Common myeloid progenitor, CD34-positive (primary cell): ENCODE measurements around the gene KCNF1. TPM values are rescaled to one million over a fixed set of nuclear protein-coding genes. Genes with fewer than 3 reads are reported as not detected.

ENCODE experiments used
- CTCF ChIA-PET: fragments of 350-600 bp; sonication (Branson Sonifier 250); formaldehyde crosslinking; loops from one replicate; lab custom pipeline; 2021; ENCODE audit warnings: antibody characterized with exemption; lab: Charles Lee
- POLR2A ChIA-PET: fragments of 350-600 bp; sonication (Branson Sonifier 250); formaldehyde crosslinking; loops from one replicate; lab custom pipeline; 2021; ENCODE audit warnings: antibody characterized with exemption; lab: Charles Lee
- DNase-seq, 3 donors: peaks; one replicate each; pipeline versions ENCODE4 v3.0.0 to v3.0.0-alpha.2; 2013
- H3K27ac ChIP-seq, 2 experiments: 1 replicate in 1 of 2; 2 replicates in 1 of 2; pipeline ENCODE4 v1.7.0; 2013; ENCODE audit warnings: inconsistent platforms in 2 of 2, low read length in 2 of 2, mild to moderate bottlenecking in 2 of 2, low read depth in 1 of 2, moderate library complexity in 1 of 2; ENCODE audit not compliant: severe bottlenecking in 2 of 2, insufficient read depth in 1 of 2, poor library complexity in 1 of 2
- H3K27me3 ChIP-seq, 5 experiments: replicated peaks in 2 of 5; 1 replicate in 3 of 5; 2 replicates in 2 of 5; pipeline versions ENCODE4 v1.6.1 to v1.7.0; 2013; ENCODE audit warnings: low read length in 4 of 5, mild to moderate bottlenecking in 2 of 5, moderate library complexity in 2 of 5, inconsistent platforms in 1 of 5; ENCODE audit not compliant: insufficient read depth in 5 of 5, control insufficient read depth in 4 of 5
- H3K36me3 ChIP-seq, 4 experiments: 1 replicate in 2 of 4; 2 replicates in 2 of 4; pipeline versions ENCODE4 v1.6.1 to v1.7.0; 2013; ENCODE audit warnings: low read length in 3 of 4, control low read depth in 1 of 4, mild to moderate bottlenecking in 1 of 4; ENCODE audit not compliant: control insufficient read depth in 4 of 4, insufficient read depth in 4 of 4
- H3K4me1 ChIP-seq, 4 experiments: 1 replicate in 3 of 4; 2 replicates in 1 of 4; pipeline versions ENCODE4 v1.6.1 to v1.7.1; 2013; ENCODE audit warnings: low read length in 3 of 4, mild to moderate bottlenecking in 3 of 4, control low read depth in 1 of 4, inconsistent platforms in 1 of 4, moderate library complexity in 1 of 4; ENCODE audit not compliant: control insufficient read depth in 4 of 4, insufficient read depth in 4 of 4; ENCODE audit errors: control extremely low read depth in 1 of 4
- H3K4me3 ChIP-seq, 7 experiments: 1 replicate in 4 of 7; 2 replicates in 3 of 7; pipeline versions ENCODE4 v1.5.1 to v1.7.0; 2013; ENCODE audit warnings: mild to moderate bottlenecking in 7 of 7, low read length in 6 of 7, moderate library complexity in 6 of 7, inconsistent platforms in 2 of 7, low read depth in 2 of 7, control low read depth in 1 of 7; ENCODE audit not compliant: insufficient read depth in 4 of 7, control insufficient read depth in 1 of 7; ENCODE audit errors: extremely low read depth in 1 of 7
- H3K9me3 ChIP-seq, 5 experiments: 1 replicate in 4 of 5; 2 replicates in 1 of 5; pipeline versions ENCODE4 v1.6.1 to v1.7.1; 2013; ENCODE audit warnings: low read length in 4 of 5, mild to moderate bottlenecking in 2 of 5, inconsistent platforms in 1 of 5, low read depth in 1 of 5, moderate library complexity in 1 of 5; ENCODE audit not compliant: control insufficient read depth in 4 of 5, insufficient read depth in 2 of 5; ENCODE audit errors: control extremely low read depth in 1 of 5
- WGBS: methylation state at CpG from one replicate; pipeline ENCODE4 v1.1.5; 2013; ENCODE audit not compliant: insufficient coverage; 5-methylcytosine and 5-hydroxymethylcytosine counted together
- polyA plus RNA-seq: library from polyadenylated mRNA; unstranded; fragments of 120-200 nt; gene quantifications from one replicate; pipeline ENCODE4 v1.2.1, GENCODE V29; 2013

The KCNF1 gene
- 0.05 TPM for polyA plus RNA-seq

- CTCF ChIA-PET, result interaction anchor here (0.7 to 1.5 kb wide), 4 partner anchors 53 to 210 kb away, joined by 3 to 6 read pairs (median 4); no protein-coding TSS in a partner anchor
- peak; percentile 45 to 74 (median 66) for DNase-seq
- POLR2A ChIA-PET, result interaction anchor here (0.6 kb wide), 1 partner anchor 52 kb away, joined by 3 read pairs; no protein-coding TSS in a partner anchor
- Histone ChIP-seq H3K27me3 (peaks cover 0 to 55% (median 22%) of the 10 kb centered on the region in 5 experiments), H3K9me3 (no peaks in the 10 kb centered on the region), H3K27ac (no peak within 1 kb of the TSS), H3K4me3 (peak within 1 kb of the TSS in 5 of 7 experiments; percentile 41 to 68 (median 55)), H3K36me3 (no peaks in the 10 kb centered on the region), H3K4me1 (peaks cover 0 to 17% (median 10%) of the 10 kb centered on the region in 4 experiments)
- 12% methylated on average over 48 of the region's 53 CpGs for WGBS
Observed at GRCh38 chr2:10911291-10912075, at the start of gene KCNF1. KCNF1 (plus strand) TSS chr2:10911934; CDS start chr2:10912427, 493 bp downstream.

DNA sequence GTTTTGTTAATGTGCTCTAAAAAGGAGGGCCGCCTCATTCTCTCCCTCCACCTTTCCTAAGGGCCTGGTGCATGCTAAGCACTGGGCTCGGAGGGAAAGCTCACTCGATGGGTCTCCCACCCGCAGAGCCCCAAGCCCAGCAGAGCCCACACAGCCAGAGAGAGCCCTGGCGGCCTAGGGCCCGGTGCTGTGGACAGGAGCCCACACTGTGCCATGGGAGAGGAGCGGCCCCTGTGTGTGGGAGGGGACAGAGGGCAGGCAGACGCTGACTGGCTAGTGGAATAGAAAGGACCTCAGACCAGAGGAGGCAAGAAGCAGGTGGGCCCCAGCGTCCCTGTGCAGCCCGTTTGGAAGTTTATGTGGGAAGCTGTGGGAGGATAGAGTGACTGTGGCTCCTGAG, 49.4 kb upstream of the KCNF1 start:
- peaks cover 0 to 24% (median 20%) of the 10 kb centered on the region in 4 experiments for H3K4me1 ChIP-seq
- no peak for DNase-seq
- ChIA-PET POLR2A (no interaction called here), CTCF (interaction anchor here (1.5 kb wide), 1 partner anchor 27 kb away, joined by 4 read pairs; no protein-coding TSS in a partner anchor)
- no peak overlapping the region for H3K27ac ChIP-seq
- 99% methylated on average over 9 of the region's 10 CpGs for WGBS
- H3K27me3 ChIP-seq, result peaks cover 0 to 19% (median 3%) of the 10 kb centered on the region in 5 experiments
- H3K36me3 ChIP-seq, result no peaks in the 10 kb centered on the region
- no peaks in the 10 kb centered on the region for H3K9me3 ChIP-seq
- no peak overlapping the region for H3K4me3 ChIP-seq

DNA sequence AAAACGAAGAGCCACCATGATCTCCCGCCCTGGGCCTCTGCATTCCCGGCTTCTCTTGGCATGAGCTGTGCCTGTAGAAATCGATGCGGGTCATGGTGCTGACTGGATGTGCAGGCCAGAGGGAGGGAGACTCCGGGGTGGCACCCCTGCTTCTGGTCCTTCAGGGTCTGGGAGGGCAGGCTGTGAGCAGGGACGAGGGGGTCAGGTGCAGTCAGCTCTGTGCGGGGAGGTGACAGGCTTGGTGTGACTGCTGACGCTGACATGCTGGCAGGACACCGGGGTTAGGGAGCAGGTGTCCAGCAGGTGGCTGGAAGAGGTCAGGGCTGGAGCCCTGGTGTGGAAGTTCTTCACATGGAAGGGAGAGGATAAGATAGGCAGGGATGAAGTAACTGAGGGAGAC, 48.7 kb upstream of the KCNF1 start:
- Histone ChIP-seq H3K36me3 (no peaks in the 10 kb centered on the region), H3K4me3 (no peak overlapping the region), H3K9me3 (no peaks in the 10 kb centered on the region), H3K27ac (no peak overlapping the region), H3K4me1 (peaks cover 0 to 29% (median 24%) of the 10 kb centered on the region in 4 experiments), H3K27me3 (peaks cover 0 to 19% (median 3%) of the 10 kb centered on the region in 5 experiments)
- POLR2A ChIA-PET, result no interaction called here
- WGBS, result 92% methylated on average over 10 of the region's 10 CpGs
- CTCF ChIA-PET, result no interaction called here
- no peak for DNase-seq

- ChIA-PET CTCF (interaction anchor here (0.9 to 1.5 kb wide), 4 partner anchors 11 to 31 kb away, joined by 3 read pairs; no protein-coding TSS in a partner anchor), POLR2A (no interaction called here)
- no peaks in the 10 kb centered on the region for H3K9me3 ChIP-seq
- H3K27me3 ChIP-seq, result peaks cover 0 to 19% (median 3%) of the 10 kb centered on the region in 5 experiments
- DNase-seq, result peak; percentile 76 to 94 (median 92)
- 14% methylated on average over 1 of the region's 8 CpGs for WGBS
- H3K4me1 ChIP-seq, result peaks cover 0 to 34% (median 26%) of the 10 kb centered on the region in 4 experiments
- no peak overlapping the region for H3K27ac ChIP-seq
- no peaks in the 10 kb centered on the region for H3K36me3 ChIP-seq
- peak overlapping the region in 2 of 7 experiments; percentile 9 to 32 for H3K4me3 ChIP-seq
Observed at GRCh38 chr2:10863837-10864236, 47.9 kb upstream of the KCNF1 start.

GRCh38 chr2:10864251-10864650, 47.5 kb upstream of the KCNF1 start:
- Histone ChIP-seq H3K4me1 (peaks cover 0 to 34% (median 26%) of the 10 kb centered on the region in 4 experiments), H3K36me3 (no peaks in the 10 kb centered on the region), H3K27me3 (peaks cover 0 to 18% (median 3%) of the 10 kb centered on the region in 5 experiments), H3K4me3 (peak overlapping the region in 2 of 7 experiments; percentile 9 to 32), H3K27ac (no peak overlapping the region), H3K9me3 (no peaks in the 10 kb centered on the region)
- POLR2A ChIA-PET, result no interaction called here
- 59% methylated on average over 10 of the region's 10 CpGs for WGBS
- CTCF ChIA-PET, result interaction anchor here (0.9 to 1.5 kb wide), 5 partner anchors 11 to 32 kb away, joined by 3 read pairs; no protein-coding TSS in a partner anchor
- no peak for DNase-seq

DNA sequence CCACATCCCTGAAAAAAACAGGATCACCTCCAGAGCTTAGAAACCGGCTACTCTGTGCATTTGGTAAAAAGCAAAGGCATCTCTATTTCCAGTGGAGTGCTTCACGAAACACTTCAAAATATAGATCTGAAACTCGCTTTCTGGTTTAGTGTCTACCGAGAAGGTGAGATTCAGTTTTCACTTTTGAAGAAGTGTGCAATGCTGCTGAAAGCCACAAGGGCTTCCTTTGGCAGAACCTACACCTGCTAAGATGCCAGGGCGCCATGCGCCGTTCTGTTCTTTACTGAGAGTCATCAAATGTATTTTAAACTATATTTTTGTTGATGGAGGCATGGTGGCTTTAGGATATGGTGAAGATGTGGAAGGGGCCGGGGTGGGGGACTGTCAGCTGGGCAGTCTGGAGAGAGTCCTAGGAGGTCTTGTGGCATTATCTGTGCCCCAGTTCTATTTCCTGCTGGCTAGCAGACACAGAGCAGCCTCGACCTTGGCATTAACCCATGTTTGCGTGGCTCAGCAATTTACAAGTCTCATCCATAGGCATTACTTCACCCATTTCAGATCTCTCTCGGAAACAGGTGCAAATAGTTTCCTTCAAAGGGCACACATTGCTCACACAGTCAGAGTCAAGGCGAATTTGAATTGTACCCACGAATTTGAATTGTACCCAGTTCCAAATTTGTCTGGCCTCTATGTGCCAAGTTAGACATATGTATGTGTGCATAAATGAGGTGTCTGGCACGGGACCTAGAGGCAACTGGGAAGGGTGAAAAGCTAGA, 46.7 kb upstream of the KCNF1 start:
- no peak overlapping the region for H3K4me3 ChIP-seq
- 52% methylated on average over 13 of the region's 14 CpGs for WGBS
- peak; percentile 39 to 86 (median 72) for DNase-seq
- ChIA-PET CTCF (interaction anchor here (0.7 to 1.5 kb wide), 7 partner anchors 10 to 45 kb away, joined by 3 to 6 read pairs (median 3); no protein-coding TSS in a partner anchor), POLR2A (no interaction called here)
- no peak overlapping the region for H3K27ac ChIP-seq
- no peaks in the 10 kb centered on the region for H3K9me3 ChIP-seq
- H3K27me3 ChIP-seq, result peaks cover 0 to 18% (median 3%) of the 10 kb centered on the region in 5 experiments
- peaks cover 0 to 34% (median 26%) of the 10 kb centered on the region in 4 experiments for H3K4me1 ChIP-seq
- H3K36me3 ChIP-seq, result no peaks in the 10 kb centered on the region
